Measurements from ENCODE around the gene F7. TPM values are rescaled to one million over a fixed set of nuclear protein-coding genes. Genes with fewer than 3 reads are reported as not detected.

F7 gene
- total RNA-seq, 2 donors from 2014 or later = 0.20 TPM; not detected in 1

GRCh38 chr13:113125506-113126264, 20.1 kb downstream of the F7 start:
- Histone ChIP-seq H3K4me3 (no peak overlapping the region), H3K36me3 (no peaks in the 10 kb centered on the region), H3K4me1 (peaks cover 0 to 19% of the 10 kb centered on the region in 2 donors), H3K27me3 (no peaks in the 10 kb centered on the region), H3K9me3 (no peaks in the 10 kb centered on the region), H3K27ac (no peak overlapping the region)
- DNase-seq (ENCODE audit: low spot score) = no peak
- TF ChIP-seq CTCF (IDR thresholded peaks at IDR 0.05) = no peak

- no peaks in the 10 kb centered on the region for H3K36me3 ChIP-seq
- H3K4me3 ChIP-seq = no peak overlapping the region
- no peaks in the 10 kb centered on the region for H3K27me3 ChIP-seq
- H3K4me1 ChIP-seq = peaks cover 0 to 19% of the 10 kb centered on the region in 2 donors
- H3K27ac ChIP-seq = no peak overlapping the region
- H3K9me3 ChIP-seq = no peaks in the 10 kb centered on the region
- TF ChIP-seq CTCF (IDR thresholded peaks at IDR 0.05) = no peak
- DNase-seq (ENCODE audit: low spot score) = no peak
Measured at GRCh38 chr13:113126265-113127150, 20.9 kb downstream of the F7 start.

DNA sequence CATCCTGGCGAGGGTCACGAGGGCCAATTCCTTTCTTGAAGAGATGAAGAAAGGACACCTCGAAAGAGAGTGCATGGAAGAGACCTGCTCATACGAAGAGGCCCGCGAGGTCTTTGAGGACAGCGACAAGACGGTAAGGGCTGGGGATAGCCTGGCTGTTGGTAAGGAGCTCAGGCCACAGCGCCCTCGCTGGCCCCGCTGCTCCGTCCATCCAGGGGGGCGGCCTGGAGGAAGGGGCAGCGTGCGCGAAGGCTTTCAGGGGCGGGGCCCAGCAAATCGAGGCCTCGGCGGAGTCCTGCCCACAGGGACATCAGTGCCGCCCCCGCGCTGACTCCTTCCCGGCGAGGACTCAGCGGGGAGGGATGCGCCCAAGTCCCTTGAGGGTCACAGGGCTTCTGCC, 23.9 kb downstream of the F7 start:
- DNase-seq (ENCODE audit: low spot score) = no peak
- TF ChIP-seq CTCF (IDR thresholded peaks at IDR 0.05) = no peak

GRCh38 chr13:113129921-113130750, 24.5 kb downstream of the F7 start:
- H3K36me3 ChIP-seq = no peaks in the 10 kb centered on the region
- peak overlapping the region; percentile 36 to 41 for H3K4me3 ChIP-seq
- no peaks in the 10 kb centered on the region for H3K9me3 ChIP-seq
- no peak for TF ChIP-seq CTCF (IDR thresholded peaks at IDR 0.05)
- H3K27me3 ChIP-seq = no peaks in the 10 kb centered on the region
- no peak for DNase-seq (ENCODE audit: low spot score)
- no peak overlapping the region for H3K27ac ChIP-seq
- peaks cover 0 to 7% of the 10 kb centered on the region in 2 donors for H3K4me1 ChIP-seq

More for the DNA sequence above, 23.9 kb downstream of the F7 start:
- no peaks in the 10 kb centered on the region for H3K9me3 ChIP-seq
- no peaks in the 10 kb centered on the region for H3K27me3 ChIP-seq
- H3K4me3 ChIP-seq = peak overlapping the region in 1 of 2 donors; percentile 41
- H3K27ac ChIP-seq = no peak overlapping the region
- H3K36me3 ChIP-seq = no peaks in the 10 kb centered on the region
- peaks cover 0 to 7% of the 10 kb centered on the region in 2 donors for H3K4me1 ChIP-seq

DNA sequence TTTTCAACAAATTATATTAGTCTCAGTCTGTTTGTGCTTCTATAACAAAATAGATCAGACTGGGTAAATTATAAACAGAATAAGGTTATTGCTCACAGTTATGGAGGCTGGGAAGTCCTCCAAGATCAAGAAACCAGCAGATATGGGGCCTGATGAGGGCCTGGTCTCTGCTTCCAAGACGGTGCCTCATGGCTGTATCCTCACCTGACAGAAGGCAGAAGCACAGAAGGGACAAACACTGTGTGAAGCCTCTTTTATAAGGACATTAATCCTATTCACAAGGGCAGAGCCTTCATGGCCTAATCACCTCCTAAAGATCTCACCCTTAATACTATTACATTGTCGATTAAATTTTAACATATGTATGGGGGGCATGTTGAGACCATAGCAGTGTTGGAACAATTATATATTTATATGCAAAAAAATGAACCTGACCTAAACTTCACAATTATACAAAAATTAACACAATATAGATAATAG, 29.7 kb downstream of the F7 start:
- no peak for TF ChIP-seq CTCF (IDR thresholded peaks at IDR 0.05)
- Histone ChIP-seq H3K9me3 (no peaks in the 10 kb centered on the region), H3K27ac (no peak overlapping the region), H3K4me1 (no peaks in the 10 kb centered on the region), H3K27me3 (no peaks in the 10 kb centered on the region), H3K4me3 (no peak overlapping the region), H3K36me3 (no peaks in the 10 kb centered on the region)
- DNase-seq (ENCODE audit: low spot score) = no peak
